ENCODE measurements around the gene FAM13A.

The FAM13A gene

GRCh38 chr4:88812420-88812819 is 244.6 kb downstream of the FAM13A start:
- DNase-seq (ENCODE audit: low read depth), result no peak

- DNase-seq (ENCODE audit: low read depth), result no peak
Observed at GRCh38 chr4:88811904-88812303, 245.1 kb downstream of the FAM13A start.

GRCh38 chr4:88810325-88810724 is 246.7 kb downstream of the FAM13A start:
- no peak for DNase-seq (ENCODE audit: low read depth)

- DNase-seq (ENCODE audit: low read depth), result no peak
Observed at GRCh38 chr4:88809576-88810219, 247.3 kb downstream of the FAM13A start.

GRCh38 chr4:88809101-88809500 is 247.9 kb downstream of the FAM13A start:
- DNase-seq (ENCODE audit: low read depth), result no peak

- DNase-seq (ENCODE audit: low read depth), result no peak
Observed at GRCh38 chr4:88807499-88807898, 249.5 kb downstream of the FAM13A start.

GRCh38 chr4:88804234-88804633 is 252.8 kb downstream of the FAM13A start:
- no peak for DNase-seq (ENCODE audit: low read depth)

- peak; percentile 83 for DNase-seq (ENCODE audit: low read depth)
Observed at GRCh38 chr4:88803600-88804096, 253.3 kb downstream of the FAM13A start.

GRCh38 chr4:88802585-88803286 is 254.2 kb downstream of the FAM13A start:
- DNase-seq (ENCODE audit: low read depth), result no peak

- no peak for DNase-seq (ENCODE audit: low read depth)
Observed at GRCh38 chr4:88802138-88802537, 254.8 kb downstream of the FAM13A start.

- no peak for DNase-seq (ENCODE audit: low read depth)
Observed at GRCh38 chr4:88799900-88800299, 257.1 kb downstream of the FAM13A start.

GRCh38 chr4:88797725-88798124 is 259.3 kb downstream of the FAM13A start:
- no peak for DNase-seq (ENCODE audit: low read depth)

GRCh38 chr4:88796545-88796944 is 260.4 kb downstream of the FAM13A start:
- no peak for DNase-seq (ENCODE audit: low read depth)

- no peak for DNase-seq (ENCODE audit: low read depth)
Observed at GRCh38 chr4:88794952-88795351, 262.0 kb downstream of the FAM13A start.

- DNase-seq (ENCODE audit: low read depth), result no peak
Observed at GRCh38 chr4:88794087-88794690, 262.8 kb downstream of the FAM13A start.

- no peak for DNase-seq (ENCODE audit: low read depth)
Observed at GRCh38 chr4:88793475-88793874, 263.5 kb downstream of the FAM13A start.

- no peak for DNase-seq (ENCODE audit: low read depth)
Observed at GRCh38 chr4:88792821-88793220, 264.2 kb downstream of the FAM13A start.

- DNase-seq (ENCODE audit: low read depth), result peak; percentile 51
Observed at GRCh38 chr4:88792268-88792781, 264.7 kb downstream of the FAM13A start.

- DNase-seq (ENCODE audit: low read depth), result no peak
Observed at GRCh38 chr4:88791274-88791673, 265.7 kb downstream of the FAM13A start.

- no peak for DNase-seq (ENCODE audit: low read depth)
Observed at GRCh38 chr4:88788895-88789294, 268.1 kb downstream of the FAM13A start.

- DNase-seq (ENCODE audit: low read depth), result no peak
Observed at GRCh38 chr4:88788424-88788823, 268.6 kb downstream of the FAM13A start.

- DNase-seq (ENCODE audit: low read depth), result no peak
Observed at GRCh38 chr4:88786011-88786410, 271.0 kb downstream of the FAM13A start.

- no peak for DNase-seq (ENCODE audit: low read depth)
Observed at GRCh38 chr4:88780389-88780788, 276.6 kb downstream of the FAM13A start.
